Esophagus squamous epithelium (tissue), 5 donors: Measurements from ENCODE around the gene OR2A7. TPM values are rescaled to one million over a fixed set of nuclear protein-coding genes. Genes with fewer than 3 reads are reported as not detected.
"Not testable (repeated sequence)": the region's sequence is repeated elsewhere in the genome, so short reads cannot be mapped to it uniquely, and the experiment has no call there.

Source experiments
- DNase-seq: peaks from one replicate; lab custom pipeline; 2025; lab: John Stamatoyannopoulos, UW
- H3K27ac ChIP-seq, 4 donors: fragments of 200-600 bp; sonication (generic); one replicate each; pipeline ENCODE4 v1.5.1; 2016 to 2019; ENCODE audit warnings: mild to moderate bottlenecking in 1 of 4
- H3K27me3 ChIP-seq, 4 donors: fragments of 200-600 bp; sonication (generic); 1 replicate in 3 of 4; 2 replicates in 1 of 4; pipeline versions ENCODE4 v1.5.1 to v1.6.0; 2017 to 2021; ENCODE audit warnings: antibody characterized with exemption in 1 of 4
- H3K36me3 ChIP-seq, 3 donors: fragments of 200-600 bp; sonication (generic); one replicate each; pipeline ENCODE4 v1.5.1; 2016 to 2019
- H3K4me1 ChIP-seq, 3 donors: fragments of 200-600 bp; sonication (generic); one replicate each; pipeline ENCODE4 v1.5.1; 2017 to 2019
- H3K4me3 ChIP-seq, 4 donors: fragments of 200-600 bp; sonication (generic); 1 replicate in 3 of 4; 2 replicates in 1 of 4; pipeline ENCODE4 v1.5.1; 2016 to 2019; ENCODE audit warnings: mild to moderate bottlenecking in 2 of 4, moderate library complexity in 1 of 4
- H3K9me3 ChIP-seq, 3 donors: fragments of 200-600 bp; sonication (generic); one replicate each; pipeline ENCODE4 v1.5.1; 2016 to 2019
- WGBS, 2 donors: methylation state at CpG; one replicate each; pipeline ENCODE4 v1.1.5; 2018; 5-methylcytosine and 5-hydroxymethylcytosine counted together
- intact Hi-C: fragments of 100-400 bp; cut with DNase I; formaldehyde crosslinking; loops from one replicate; pipeline ENCODE4 v1.15.0; 2022
- total RNA-seq, 4 donors: library from RNA; depleted of rRNA; stranded (reverse); fragments of >200 nt; gene quantifications; one replicate each; pipeline ENCODE4 v1.1.0, GENCODE V29; 2016
- donor health status: DM: yes; HTN: yes; CAD: no.

The OR2A7 gene
- total RNA-seq = 10 to 100 TPM in 1 of 4 donors, 1 to 10 TPM in 3; 1.9 to 12.6 (median 6.6) TPM

DNA sequence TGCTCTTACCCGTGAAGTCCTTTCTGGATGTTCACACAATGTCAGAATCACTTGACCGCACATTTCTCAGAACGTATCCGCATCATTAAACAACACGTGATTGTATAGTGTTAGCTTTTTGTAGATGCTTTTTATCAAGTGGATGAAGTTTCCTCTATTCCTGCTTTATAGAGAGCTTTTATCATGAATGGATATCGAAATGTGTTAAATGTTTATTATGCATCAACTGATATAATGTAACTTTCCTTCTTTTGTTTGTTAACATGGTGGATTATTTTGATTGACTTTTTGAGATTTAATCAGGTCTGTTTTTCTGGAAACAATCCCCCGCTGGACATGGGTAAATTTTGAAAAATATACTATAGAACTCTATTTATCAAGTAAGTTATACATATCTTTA, at the start of gene OR2A7:
Gene OR2A7 (minus strand): TSS at position 101 of the 400 bp plus-strand sequence. CDS start 5,164 bp downstream, outside the sequence.
- 80 to 90% methylated on average over 2 to 3 of the region's 7 CpGs for WGBS, 2 donors
- H3K36me3 ChIP-seq, H3K4me3 ChIP-seq, H3K4me1 ChIP-seq, DNase-seq, H3K9me3 ChIP-seq, H3K27ac ChIP-seq, H3K27me3 ChIP-seq, intact Hi-C loops: not testable (repeated sequence)

DNA sequence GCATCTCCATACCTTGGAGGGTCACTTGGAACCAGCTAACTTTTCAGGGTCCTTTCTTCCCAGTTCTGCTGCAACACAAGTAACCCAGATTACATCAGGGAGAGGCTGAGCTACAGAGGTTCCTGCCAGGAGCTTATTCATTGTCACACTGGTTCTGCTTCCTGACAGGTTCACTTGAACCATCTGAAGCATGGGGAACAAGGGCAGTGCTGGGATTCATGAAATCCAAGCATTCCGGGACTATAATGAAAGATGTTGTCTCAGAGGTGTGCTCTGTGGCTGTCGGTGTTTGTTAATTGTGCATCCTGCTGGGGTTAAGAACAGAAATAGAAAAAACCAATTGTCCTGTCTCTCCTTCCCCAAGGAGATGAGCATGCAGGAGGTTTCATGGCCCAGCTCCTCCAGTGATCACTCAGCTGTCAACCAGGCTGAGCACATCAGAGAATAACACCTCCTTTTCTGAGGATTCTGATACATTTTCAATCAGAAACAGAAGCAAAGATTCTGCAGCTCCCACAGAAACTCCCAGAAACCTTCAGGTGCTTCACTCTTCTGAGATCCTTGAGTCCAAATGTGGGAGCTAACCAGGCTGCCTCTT, 47.4 kb upstream of the OR2A7 start, which contains the start of gene OR2A1:
Gene OR2A1 (plus strand): TSS at position 548 of the 598 bp plus-strand sequence. CDS start 5,706 bp downstream, outside the sequence.
- WGBS, 2 donors = no CpG with 5 or more reads among the region's 2 CpGs
- H3K27me3 ChIP-seq, H3K27ac ChIP-seq, DNase-seq, H3K9me3 ChIP-seq, intact Hi-C loops, H3K36me3 ChIP-seq, H3K4me1 ChIP-seq, H3K4me3 ChIP-seq: not testable (repeated sequence)

DNA sequence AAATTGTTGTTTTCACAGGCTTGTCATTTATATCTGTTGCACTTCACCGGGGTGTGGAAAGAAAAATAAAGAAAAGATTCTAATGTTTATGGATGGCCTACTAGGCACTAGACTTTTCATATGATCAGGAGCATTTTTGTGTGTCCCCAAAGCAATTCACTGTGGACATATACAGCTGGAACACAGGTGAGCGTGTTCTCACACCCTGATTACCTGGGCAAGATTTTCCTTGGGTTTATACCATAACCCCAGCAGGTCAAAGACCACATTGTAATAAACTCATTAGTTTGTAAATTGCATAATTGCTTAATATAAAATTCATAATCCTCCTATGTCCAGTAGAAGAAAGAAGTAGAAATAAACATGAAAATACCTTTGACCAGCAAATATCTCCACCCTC, 46.6 kb upstream of the OR2A7 start:
- H3K27me3 ChIP-seq, intact Hi-C loops: not testable (repeated sequence)
- 83% methylated on average over 1 of the region's 2 CpGs; no CpG with 5 or more reads in 1 of the 2 donors for WGBS, 2 donors

DNA sequence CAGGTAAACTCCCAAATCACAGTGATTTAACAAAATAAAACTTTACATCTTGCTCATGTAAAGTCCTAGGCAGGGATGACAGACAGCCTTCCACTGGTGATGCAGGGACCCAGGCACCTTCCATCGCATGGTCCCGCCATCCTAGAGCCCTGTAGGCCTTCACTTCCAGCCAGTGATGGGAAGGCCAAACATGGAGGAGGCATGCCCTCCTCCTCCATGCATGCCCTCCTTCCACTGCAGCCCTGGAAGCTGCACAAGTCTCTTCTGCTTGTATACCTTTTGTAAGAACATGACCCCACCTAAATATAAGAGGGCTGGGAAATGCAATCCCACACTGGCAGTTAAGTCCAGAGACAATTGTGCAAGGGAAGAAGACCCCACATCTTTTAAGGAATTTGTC, 45.1 kb upstream of the OR2A7 start:
- WGBS, 2 donors = no CpG with 5 or more reads among the region's 2 CpGs
- intact Hi-C loops, H3K9me3 ChIP-seq, H3K27ac ChIP-seq, H3K4me1 ChIP-seq, DNase-seq, H3K36me3 ChIP-seq, H3K27me3 ChIP-seq, H3K4me3 ChIP-seq: not testable (repeated sequence)

More for the DNA sequence above, 46.6 kb upstream of the OR2A7 start:
- DNase-seq, H3K4me1 ChIP-seq, H3K36me3 ChIP-seq, H3K4me3 ChIP-seq, H3K9me3 ChIP-seq, H3K27ac ChIP-seq: not testable (repeated sequence)

GRCh38 chr7:144305156-144305555, 40.6 kb upstream of the OR2A7 start:
- H3K4me3 ChIP-seq, H3K27me3 ChIP-seq, H3K9me3 ChIP-seq, H3K36me3 ChIP-seq, intact Hi-C loops, H3K27ac ChIP-seq, DNase-seq, H3K4me1 ChIP-seq: not testable (repeated sequence)
- WGBS, 2 donors = no CpG with 5 or more reads among the region's 2 CpGs

DNA sequence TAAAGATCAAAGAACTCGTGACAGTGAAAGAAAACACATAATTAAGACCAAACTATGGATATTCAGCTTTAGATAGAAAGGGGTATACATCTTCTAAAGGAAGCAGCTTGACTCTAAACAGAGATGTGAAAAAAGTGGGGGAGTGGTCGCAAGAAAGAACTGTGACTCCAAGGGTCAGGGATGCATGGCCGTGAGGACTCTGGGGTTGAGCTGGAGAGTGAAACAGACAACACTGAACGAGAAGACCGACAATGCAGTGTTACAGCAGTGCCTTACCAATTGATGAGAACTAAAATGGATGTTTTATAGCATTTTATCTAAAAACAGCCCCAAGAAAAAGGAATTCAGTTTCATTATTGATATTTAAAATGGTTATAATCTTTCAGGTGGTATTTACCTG, 39.0 kb upstream of the OR2A7 start:
- H3K27ac ChIP-seq, DNase-seq, H3K4me1 ChIP-seq, H3K27me3 ChIP-seq, H3K4me3 ChIP-seq, H3K9me3 ChIP-seq, intact Hi-C loops, H3K36me3 ChIP-seq: not testable (repeated sequence)
- WGBS, 2 donors = no CpG with 5 or more reads among the region's 5 CpGs

GRCh38 chr7:144302578-144303303, 38.1 kb upstream of the OR2A7 start:
- H3K9me3 ChIP-seq, H3K27ac ChIP-seq, H3K4me3 ChIP-seq, H3K4me1 ChIP-seq, H3K36me3 ChIP-seq, DNase-seq, H3K27me3 ChIP-seq, intact Hi-C loops: not testable (repeated sequence)
- WGBS, 2 donors = no CpG with 5 or more reads among the region's 1 CpG

DNA sequence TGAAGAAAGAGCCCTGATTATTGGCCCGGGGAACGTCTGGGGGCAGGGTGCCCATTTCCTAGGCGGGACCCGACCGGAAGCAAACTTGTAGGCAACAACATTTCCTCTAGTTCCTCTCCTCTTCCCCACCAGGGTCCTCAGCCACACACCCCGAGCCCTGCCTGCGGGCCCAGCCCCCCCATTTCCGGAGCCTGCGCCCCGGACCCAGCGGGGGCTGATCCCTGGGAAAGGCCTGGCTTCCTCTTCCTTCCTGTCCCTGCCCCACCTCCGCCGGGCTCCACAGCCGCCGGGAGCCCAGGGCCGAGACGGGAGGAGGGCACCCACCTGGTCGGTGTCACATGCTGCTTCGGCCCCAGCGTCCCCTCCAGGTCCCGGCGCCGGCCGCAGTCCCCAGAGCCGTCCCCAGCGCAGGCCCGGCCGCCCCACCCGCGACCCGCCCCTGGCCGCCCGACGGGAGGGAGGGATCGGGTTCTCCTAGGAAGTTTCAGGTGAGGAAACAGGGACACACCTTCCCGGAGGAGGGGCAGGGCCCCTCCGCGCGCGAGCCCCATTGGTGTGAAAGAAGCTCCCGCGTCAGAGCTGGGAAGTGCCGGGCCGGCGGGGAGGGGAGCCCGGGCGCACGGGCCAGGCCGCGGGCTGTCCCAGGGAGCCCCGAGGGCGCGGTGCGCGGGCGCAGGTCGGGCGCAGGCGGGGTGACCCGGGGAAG, 29.4 kb upstream of the OR2A7 start:
- not testable (repeated sequence) for DNase-seq

DNA sequence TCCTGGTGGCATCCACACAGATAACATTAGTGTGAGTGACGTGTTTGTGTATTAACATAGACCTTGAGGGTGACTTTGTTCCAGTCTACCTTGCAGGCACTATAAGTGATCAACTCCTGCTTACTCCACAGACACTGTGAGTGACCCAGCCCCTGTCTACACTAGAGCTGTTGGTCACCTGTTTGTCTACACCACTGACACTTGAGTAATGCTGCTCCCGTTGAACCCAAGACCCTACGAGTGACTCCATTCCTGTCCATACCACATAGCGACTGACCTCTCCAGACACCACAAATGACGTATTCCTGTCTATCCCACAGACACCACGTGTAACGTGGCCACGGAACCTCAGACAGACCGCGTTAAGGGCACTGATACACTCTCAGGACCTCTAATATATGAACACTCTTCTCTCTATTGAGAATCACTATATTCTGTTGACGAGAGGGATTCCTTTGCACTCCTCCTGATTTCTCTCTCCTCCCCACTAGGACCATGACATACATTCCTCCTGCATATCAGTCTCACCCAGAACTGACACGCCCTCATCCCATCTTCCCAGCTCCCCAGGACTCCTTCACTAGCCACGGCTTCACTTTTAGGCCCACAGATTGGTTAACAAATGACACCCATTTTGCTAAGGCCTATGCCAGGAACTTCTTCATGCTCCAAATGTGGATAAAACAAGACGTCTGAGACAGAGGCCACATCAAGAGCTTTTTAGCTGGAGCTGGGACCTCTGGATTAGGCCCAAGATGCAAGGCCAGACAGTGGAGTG, 28.0 kb upstream of the OR2A7 start:
- H3K9me3 ChIP-seq, H3K36me3 ChIP-seq, H3K4me3 ChIP-seq, H3K27me3 ChIP-seq, DNase-seq, intact Hi-C loops, H3K4me1 ChIP-seq, H3K27ac ChIP-seq: not testable (repeated sequence)
- 72 to 100% methylated on average over 2 to 3 of the region's 14 CpGs for WGBS, 2 donors

More for the DNA sequence above, 29.4 kb upstream of the OR2A7 start:
- intact Hi-C loops, H3K36me3 ChIP-seq, H3K27me3 ChIP-seq, H3K9me3 ChIP-seq, H3K4me1 ChIP-seq: not testable (repeated sequence)
- peak overlapping the region in 1 of 4 donors; percentile 59 for H3K27ac ChIP-seq
- peak overlapping the region in 2 of 4 donors; percentile 36 to 50 for H3K4me3 ChIP-seq
- WGBS, 2 donors = no CpG with 5 or more reads among the region's 60 CpGs

DNA sequence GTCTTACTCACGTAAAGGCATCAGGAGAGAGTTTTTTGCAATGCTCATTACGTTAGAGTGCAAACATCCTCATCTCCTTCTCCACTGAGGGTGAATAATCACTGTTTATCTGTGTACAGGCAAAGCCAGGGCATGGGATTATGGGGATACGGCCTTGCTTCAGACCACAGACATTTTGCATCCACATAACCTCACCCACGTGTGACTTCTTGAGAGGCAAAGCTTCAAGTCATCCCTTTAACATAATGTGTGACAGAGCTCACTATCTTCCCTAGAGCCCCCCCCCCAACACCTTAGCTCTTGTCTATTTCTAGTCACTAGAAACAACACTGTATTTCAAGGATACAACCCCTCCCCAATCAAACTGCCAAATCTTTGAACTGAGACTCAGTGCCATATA, 27.0 kb upstream of the OR2A7 start:
- DNase-seq, H3K36me3 ChIP-seq, H3K4me3 ChIP-seq, H3K4me1 ChIP-seq, H3K27ac ChIP-seq, H3K27me3 ChIP-seq, H3K9me3 ChIP-seq, intact Hi-C loops: not testable (repeated sequence)
- WGBS, 2 donors = no CpG with 5 or more reads among the region's 4 CpGs

DNA sequence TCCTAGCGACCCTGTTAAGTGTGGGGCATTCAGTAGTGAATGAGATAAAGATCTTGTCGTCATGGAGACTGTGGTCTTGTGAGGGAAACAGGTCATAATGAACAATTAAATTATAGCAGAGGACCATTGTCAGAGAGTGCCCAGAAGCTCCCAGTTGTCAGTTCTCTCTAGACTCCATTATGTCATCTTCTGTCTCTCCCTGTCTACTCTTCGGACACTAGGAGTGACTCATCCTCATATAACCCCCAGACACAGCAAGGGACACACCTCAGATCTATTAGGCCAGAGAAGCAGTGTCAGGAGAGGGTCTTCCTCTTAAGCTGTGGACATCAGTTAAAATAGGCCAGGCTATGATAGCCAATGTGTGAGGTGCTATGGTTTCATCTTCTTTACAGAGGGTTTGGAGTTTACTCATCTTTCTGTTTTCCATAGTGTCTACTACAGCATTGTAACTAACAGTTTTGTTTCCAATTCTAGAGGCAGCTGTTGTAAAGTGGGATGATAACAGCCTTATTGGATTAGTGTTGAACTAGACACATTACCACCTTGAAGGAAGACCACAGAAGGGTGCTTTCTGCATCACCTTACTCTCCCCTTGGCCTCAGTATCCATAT, 22.7 kb upstream of the OR2A7 start:
- H3K4me1 ChIP-seq, H3K36me3 ChIP-seq, H3K4me3 ChIP-seq, H3K27ac ChIP-seq, H3K27me3 ChIP-seq, intact Hi-C loops, DNase-seq, H3K9me3 ChIP-seq: not testable (repeated sequence)
- no CpG with 5 or more reads among the region's 3 CpGs for WGBS, 2 donors

- DNase-seq, H3K36me3 ChIP-seq, H3K27me3 ChIP-seq, H3K4me1 ChIP-seq, intact Hi-C loops, H3K9me3 ChIP-seq, H3K27ac ChIP-seq, H3K4me3 ChIP-seq: not testable (repeated sequence)
- WGBS, 2 donors = no CpG with 5 or more reads among the region's 6 CpGs
These were observed 19.1 kb upstream of the OR2A7 start for GRCh38 chr7:144283716-144284115.
